IMR-90 (cell line): ENCODE data around the gene HTT. TPM values are rescaled to one million over a fixed set of nuclear protein-coding genes. Genes with fewer than 3 reads are reported as not detected.

Experiments used
- ATAC-seq: fragments of 200-7000 bp; cut with Tn5 transposase; 2 replicates; pipeline ENCODE4 v1.9.1; 2020; ENCODE audit warnings: low read depth, mild to moderate bottlenecking, moderate library complexity
- BruUV-seq: library from RNA; stranded (reverse); fragments of 400-500 nt; replicated peaks from 2 replicates; lab custom pipeline; 2021; lab: Mats Ljungman, UMichigan
- CTCF ChIA-PET: fragments of 300-600 bp; formaldehyde crosslinking; extraction: SDS; loops from one replicate; lab custom pipeline; 2021; ENCODE audit warnings: antibody characterized with exemption; lab: Yijun Ruan, JAX
- POLR2A ChIA-PET: fragments of 300-600 bp; sonication (Branson Sonifier 250); formaldehyde crosslinking; loops from one replicate; lab custom pipeline; 2022; ENCODE audit warnings: antibody characterized with exemption; ENCODE audit not compliant: unreplicated experiment; lab: Charles Lee
- DNase-seq: peaks from one replicate; pipeline ENCODE4 v3.0.0; 2013
- H2AFZ ChIP-seq: replicated peaks from 2 replicates; pipeline ENCODE3; 2013; ENCODE audit warnings: low read length, mild to moderate bottlenecking; ENCODE audit not compliant: poor library complexity
- H2AK5ac ChIP-seq: 2 replicates; pipeline ENCODE4 v1.6.1; 2013; ENCODE audit warnings: low read depth, low read length, inconsistent platforms
- H2AK9ac ChIP-seq: replicated peaks from 2 replicates; pipeline ENCODE3; 2013; ENCODE audit warnings: mild to moderate bottlenecking, low read depth, low read length, moderate library complexity; ENCODE audit not compliant: poor library complexity
- H2BK120ac ChIP-seq: 2 replicates; pipeline ENCODE4 v1.6.1; 2013; ENCODE audit warnings: low read depth, low read length, inconsistent platforms
- H2BK15ac ChIP-seq: 3 replicates; pipeline ENCODE4 v1.6.1; 2013; ENCODE audit warnings: low read depth, low read length, inconsistent platforms
- H2BK20ac ChIP-seq: 2 replicates; pipeline ENCODE4 v1.6.1; 2013; ENCODE audit warnings: low read depth, mild to moderate bottlenecking, inconsistent platforms, low read length, moderate library complexity
- H2BK5ac ChIP-seq: 2 replicates; pipeline ENCODE4 v1.6.1; 2013; ENCODE audit warnings: mild to moderate bottlenecking, low read depth, low read length, inconsistent platforms; ENCODE audit not compliant: poor library complexity, severe bottlenecking
- H3K14ac ChIP-seq: replicated peaks from 2 replicates; pipeline ENCODE4 v1.6.1; 2013; ENCODE audit warnings: low read depth, low read length, inconsistent platforms
- H3K18ac ChIP-seq: 2 replicates; pipeline ENCODE4 v1.6.1; 2013; ENCODE audit warnings: low read depth, low read length, control low read depth
- H3K23ac ChIP-seq: 2 replicates; pipeline ENCODE4 v1.6.1; 2013; ENCODE audit warnings: low read depth, low read length, inconsistent platforms
- H3K27ac ChIP-seq: 2 replicates; pipeline ENCODE4 v1.5.1; 2013; ENCODE audit warnings: mild to moderate bottlenecking, control low read depth, low read length; ENCODE audit not compliant: insufficient read depth
- H3K27me3 ChIP-seq: 2 replicates; pipeline ENCODE4 v1.6.1; 2013; ENCODE audit warnings: low read length; ENCODE audit not compliant: control insufficient read depth, insufficient read depth
- H3K36me3 ChIP-seq: 2 replicates; pipeline ENCODE4 v1.6.1; 2013; ENCODE audit warnings: low read length, mixed read lengths; ENCODE audit not compliant: control insufficient read depth, insufficient read depth
- H3K4ac ChIP-seq: 2 replicates; pipeline ENCODE4 v1.6.1; 2013; ENCODE audit warnings: low read depth, low read length, inconsistent platforms
- H3K4me1 ChIP-seq: 2 replicates; pipeline ENCODE4 v1.6.1; 2013; ENCODE audit warnings: low read length, mixed read lengths; ENCODE audit not compliant: control insufficient read depth, insufficient read depth
- H3K4me2 ChIP-seq: 2 replicates; pipeline ENCODE4 v1.6.1; 2013; ENCODE audit warnings: low read depth, mild to moderate bottlenecking, control low read depth, low read length, moderate library complexity
- H3K4me3 ChIP-seq: 2 replicates; pipeline ENCODE4 v1.5.1; 2013; ENCODE audit warnings: low read depth, mild to moderate bottlenecking, control low read depth, low read length, moderate library complexity; ENCODE audit not compliant: insufficient read depth
- H3K56ac ChIP-seq: 2 replicates; pipeline ENCODE4 v1.6.1; 2013; ENCODE audit warnings: low read length, inconsistent platforms; ENCODE audit not compliant: insufficient read depth; ENCODE audit errors: extremely low read depth
- H3K79me1 ChIP-seq, 2 experiments: 2 replicates each; pipeline ENCODE4 v1.6.1; 2013; ENCODE audit warnings: low read length in 2 of 2, inconsistent platforms in 1 of 2, low read depth in 1 of 2
- H3K9ac ChIP-seq: 2 replicates; pipeline ENCODE4 v1.6.1; 2013; ENCODE audit warnings: low read depth, low read length, control low read depth
- H3K9me1 ChIP-seq: 2 replicates; pipeline ENCODE4 v1.6.1; 2013; ENCODE audit warnings: low read length, inconsistent platforms; ENCODE audit not compliant: insufficient read depth
- H3K9me3 ChIP-seq: 2 replicates; pipeline ENCODE4 v1.6.1; 2013; ENCODE audit warnings: low read length; ENCODE audit not compliant: control insufficient read depth, insufficient read depth
- H4K20me1 ChIP-seq: 2 replicates; pipeline ENCODE4 v1.6.1; 2013; ENCODE audit warnings: low read length, inconsistent platforms; ENCODE audit not compliant: insufficient read depth
- H4K5ac ChIP-seq: 2 replicates; pipeline ENCODE4 v1.6.1; 2013; ENCODE audit warnings: mild to moderate bottlenecking, low read depth, low read length, control low read depth
- H4K8ac ChIP-seq, 2 experiments: 2 replicates each; pipeline ENCODE4 v1.6.1; 2013; ENCODE audit warnings: low read depth in 2 of 2, low read length in 2 of 2, control low read depth in 1 of 2, inconsistent platforms in 1 of 2
- H4K91ac ChIP-seq: 2 replicates; pipeline ENCODE4 v1.6.1; 2013; ENCODE audit warnings: low read depth, low read length, inconsistent platforms; ENCODE audit not compliant: insufficient read depth
- CHD1 ChIP-seq: IDR thresholded peaks from 2 replicates; pipeline ENCODE4 v1.6.1; 2012; ENCODE audit warnings: low read depth, low read length, improper control_type of control experiment
- ELK1 ChIP-seq: fragments of 150-350 bp; IDR thresholded peaks from 2 replicates; pipeline ENCODE4 v1.6.1; 2016; ENCODE audit warnings: low read depth, mild to moderate bottlenecking, low read length, moderate library complexity, borderline replicate concordance
- FOS ChIP-seq: fragments of 150-350 bp; IDR thresholded peaks from 2 replicates; pipeline ENCODE4 v1.6.1; 2016; ENCODE audit warnings: low read depth, low read length
- MAFK ChIP-seq: IDR thresholded peaks from 2 replicates; pipeline ENCODE4 v1.6.1; 2012; ENCODE audit warnings: low read depth, low read length, improper control_type of control experiment
- MAZ ChIP-seq: IDR thresholded peaks from 2 replicates; pipeline ENCODE4 v1.6.1; 2012; ENCODE audit warnings: low read depth, mild to moderate bottlenecking, low read length, improper control_type of control experiment, moderate library complexity, borderline replicate concordance
- MXI1 ChIP-seq: IDR thresholded peaks from 2 replicates; pipeline ENCODE4 v1.6.1; 2012; ENCODE audit warnings: low read depth, mild to moderate bottlenecking, low read length, moderate library complexity, borderline replicate concordance
- NFE2L2 ChIP-seq: fragments of 150-350 bp; IDR thresholded peaks from 2 replicates; pipeline ENCODE4 v1.6.1; 2016; ENCODE audit warnings: low read depth, mild to moderate bottlenecking, low read length
- RAD21 ChIP-seq: IDR thresholded peaks from 2 replicates; pipeline ENCODE4 v1.6.1; 2012; ENCODE audit warnings: low read length, improper control_type of control experiment
- RCOR1 ChIP-seq: IDR thresholded peaks from 2 replicates; pipeline ENCODE4 v1.6.1; 2012; ENCODE audit warnings: mild to moderate bottlenecking, low read length, improper control_type of control experiment; ENCODE audit not compliant: insufficient replicate concordance
- RFX5 ChIP-seq: IDR thresholded peaks from 2 replicates; pipeline ENCODE4 v1.8.0; 2012; ENCODE audit warnings: low read depth, mild to moderate bottlenecking, low read length, moderate library complexity
- SMC3 ChIP-seq: fragments of 150-350 bp; IDR thresholded peaks from 2 replicates; pipeline ENCODE4 v1.6.1; 2016; ENCODE audit warnings: low read depth, mild to moderate bottlenecking, antibody characterized with exemption, low read length, moderate library complexity
- USF2 ChIP-seq: fragments of 150-350 bp; IDR thresholded peaks from 2 replicates; pipeline ENCODE4 v1.6.1; 2017; ENCODE audit warnings: mild to moderate bottlenecking, antibody characterized with exemption, low read length, low read depth
- WGBS, 2 experiments: methylation state at CpG; one replicate each; pipeline versions ENCODE4 v1.1.5 to v1.1.7; 2013; ENCODE audit warnings: missing lambda C conversion rate in 2 of 2; ENCODE audit not compliant: insufficient read length in 1 of 2; ENCODE audit errors: extremely low coverage in 2 of 2; 5-methylcytosine and 5-hydroxymethylcytosine counted together
- dilution Hi-C: fragments of 300-500 bp; cut with HindIII; formaldehyde crosslinking; loops from one replicate; pipeline ENCODE4 v1.14.3; 2018; ENCODE audit warnings: low sequenced_read_pairs; ENCODE audit not compliant: unreplicated experiment
- in situ Hi-C: fragments of 300-500 bp; cut with MboI; formaldehyde crosslinking; loops from 3 replicates; pipeline ENCODE4 v1.14.3; 2019; ENCODE audit warnings: low sequenced_read_pairs, inconsistent platforms, mixed read lengths
- intact Hi-C: fragments of 100-400 bp; cut with micrococcal nuclease; formaldehyde crosslinking; loops from 2 replicates; pipeline ENCODE4 v1.10.0; 2022
- polyA plus RNA-seq, 3 experiments: library from polyadenylated mRNA; depleted of rRNA; stranded (reverse); fragments of >200 nt; gene quantifications; 2 replicates each; pipeline ENCODE4 v1.2.3, GENCODE V29; 2012; ENCODE audit warnings: low replicate concordance in 1 of 3
- total RNA-seq: library from RNA; depleted of rRNA; stranded (reverse); fragments of >200 nt; gene quantifications from 2 replicates; pipeline ENCODE4 v1.2.3, GENCODE V29; 2012

Gene HTT
- total and polyA plus RNA-seq, 2 of the 4 experiments (the other 2 are of a cell fraction) = 11.6 to 14.3 TPM

DNA sequence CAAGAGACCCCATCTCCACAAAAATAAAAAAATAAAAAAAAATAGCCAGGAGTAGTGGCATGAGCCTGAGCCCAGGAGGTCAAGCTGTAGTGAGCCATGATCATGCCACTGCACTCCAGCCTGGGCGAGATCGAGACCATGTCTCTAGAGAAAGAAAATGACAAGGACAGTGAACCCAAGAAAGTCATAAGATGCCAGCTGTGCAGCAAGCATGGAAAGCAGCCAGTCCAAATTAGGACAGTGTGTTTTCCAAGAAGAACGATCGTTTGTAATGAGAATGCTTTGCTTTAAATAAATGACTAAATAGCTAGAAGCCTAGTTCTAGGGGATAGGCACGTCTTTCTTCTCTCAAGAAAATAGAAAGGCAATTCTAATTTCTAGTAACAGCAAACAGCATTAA lies 116.1 kb downstream of the HTT start:
- peaks cover 0 to 4% of the 10 kb centered on the region in 2 experiments; a peak in 1 of 4 replicates for H3K79me1 ChIP-seq
- 92% methylated on average over 2 of the region's 5 CpGs; no CpG with 5 or more reads in 1 of the 2 experiments for WGBS, 2 experiments
- H3K14ac ChIP-seq = no peak overlapping the region
- H3K56ac ChIP-seq = no peak overlapping the region
- H2BK5ac ChIP-seq = no peak overlapping the region
- H2AK5ac ChIP-seq = no peak overlapping the region
- H3K27me3 ChIP-seq = no peaks in the 10 kb centered on the region
- H3K9me1 ChIP-seq = 0 out of 2 replicates have a peak, but pooled peaks cover 2% of the 10 kb centered on the region
- no TSS peak for BruUV-seq
- H2BK20ac ChIP-seq = no peak overlapping the region
- dilution Hi-C loops (no loop called here), in situ Hi-C loops (no loop called here), intact Hi-C loops (loop anchor here (5.0 kb wide), 1 partner anchor 292 kb away; no protein-coding TSS in a partner anchor)
- no peak overlapping the region for H3K18ac ChIP-seq
- no peak overlapping the region for H3K4me3 ChIP-seq
- TF ChIP-seq MXI1 = no peak
- no peak for TF ChIP-seq ELK1
- TF ChIP-seq RAD21 = no peak
- no peak for TF ChIP-seq MAFK
- TF ChIP-seq RCOR1 = no peak
- TF ChIP-seq CHD1 = no peak
- no peak for TF ChIP-seq RFX5
- TF ChIP-seq MAZ = no peak
- TF ChIP-seq SMC3 = no peak
- TF ChIP-seq USF2 = no peak
- no peak for TF ChIP-seq FOS
- no peak for TF ChIP-seq NFE2L2
- peaks cover 34% of the 10 kb centered on the region for H3K36me3 ChIP-seq
- H3K23ac ChIP-seq = no peak overlapping the region
- no peak overlapping the region for H4K8ac ChIP-seq
- H4K5ac ChIP-seq = no peak overlapping the region
- peaks cover 6% of the 10 kb centered on the region for H3K4me1 ChIP-seq
- H2AFZ ChIP-seq = no peak overlapping the region
- ChIA-PET CTCF (interaction anchor here (0.7 kb wide), 1 partner anchor 12 kb away, joined by 3 read pairs; no protein-coding TSS in a partner anchor), POLR2A (no interaction called here)
- no peak overlapping the region for H2AK9ac ChIP-seq
- no peak overlapping the region for H3K27ac ChIP-seq
- H3K4ac ChIP-seq = no peak overlapping the region
- H2BK120ac ChIP-seq = no peak overlapping the region
- no peak for DNase-seq
- H4K91ac ChIP-seq = no peak overlapping the region
- H4K20me1 ChIP-seq = no peaks in the 10 kb centered on the region; the same call in 1 of the 2 replicates
- H3K4me2 ChIP-seq = no peak overlapping the region
- no peaks in the 10 kb centered on the region for H3K9me3 ChIP-seq
- H2BK15ac ChIP-seq = no peak overlapping the region
- ATAC-seq = no peak
- no peak overlapping the region for H3K9ac ChIP-seq
